Epithelial cell of prostate (primary cell): ENCODE measurements around the gene CCNT2.
"Not testable (repeated sequence)": the region's sequence is repeated elsewhere in the genome, so short reads cannot be mapped to it uniquely, and the experiment has no call there.

Experiments
- DNase-seq: peaks from one replicate; pipeline ENCODE4 v3.0.0-alpha.2; 2011; ENCODE audit warnings: low read depth, low spot score
- H3K27ac ChIP-seq: fragments of 450-650 bp; 2 replicates; pipeline ENCODE4 v1.5.1; 2017; ENCODE audit warnings: mild to moderate bottlenecking

The CCNT2 gene

DNA sequence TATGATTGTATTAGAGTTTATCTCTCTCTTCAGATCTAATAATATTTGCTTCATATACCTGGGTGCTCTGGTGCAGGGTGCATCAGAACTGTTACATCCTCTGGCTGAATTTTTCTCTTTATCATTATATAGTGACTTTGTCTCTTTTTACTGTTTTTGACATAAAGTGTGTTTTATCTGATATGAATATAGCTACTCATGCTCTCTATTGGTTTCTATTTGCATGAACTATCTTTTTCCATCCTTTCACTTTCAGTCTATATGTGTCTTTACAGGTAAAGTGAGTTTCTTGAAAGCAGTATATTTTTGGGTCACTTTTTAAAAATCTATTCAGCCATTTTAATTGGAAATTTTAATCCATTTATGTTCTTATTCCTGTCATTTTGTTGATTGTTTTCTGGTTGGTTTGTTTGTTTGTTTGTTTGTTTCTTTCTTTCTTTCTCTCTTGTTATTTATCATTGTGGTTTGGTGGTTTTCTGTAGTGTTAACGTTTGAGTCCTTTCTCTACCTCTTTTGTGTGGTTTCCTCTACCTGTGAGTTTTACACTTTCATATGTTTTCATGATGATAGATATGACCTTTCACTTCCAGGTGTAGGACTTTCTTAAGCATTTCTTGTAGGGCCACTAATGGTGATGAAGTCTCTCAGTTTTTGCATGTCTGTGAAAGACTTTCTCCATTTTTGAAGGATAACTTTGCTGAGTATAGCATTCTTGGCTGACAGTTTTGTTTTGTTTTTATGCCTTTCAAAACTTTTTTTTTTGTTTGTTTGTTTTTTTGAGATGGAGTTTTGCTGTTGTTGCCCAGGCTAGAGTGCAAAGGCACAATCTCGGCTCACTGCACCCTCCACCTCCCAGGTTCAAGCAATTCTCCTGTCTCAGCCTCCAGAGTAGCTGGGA, 54.9 kb downstream of the CCNT2 start:
- no peak overlapping the region for H3K27ac ChIP-seq
- DNase-seq = no peak

DNA sequence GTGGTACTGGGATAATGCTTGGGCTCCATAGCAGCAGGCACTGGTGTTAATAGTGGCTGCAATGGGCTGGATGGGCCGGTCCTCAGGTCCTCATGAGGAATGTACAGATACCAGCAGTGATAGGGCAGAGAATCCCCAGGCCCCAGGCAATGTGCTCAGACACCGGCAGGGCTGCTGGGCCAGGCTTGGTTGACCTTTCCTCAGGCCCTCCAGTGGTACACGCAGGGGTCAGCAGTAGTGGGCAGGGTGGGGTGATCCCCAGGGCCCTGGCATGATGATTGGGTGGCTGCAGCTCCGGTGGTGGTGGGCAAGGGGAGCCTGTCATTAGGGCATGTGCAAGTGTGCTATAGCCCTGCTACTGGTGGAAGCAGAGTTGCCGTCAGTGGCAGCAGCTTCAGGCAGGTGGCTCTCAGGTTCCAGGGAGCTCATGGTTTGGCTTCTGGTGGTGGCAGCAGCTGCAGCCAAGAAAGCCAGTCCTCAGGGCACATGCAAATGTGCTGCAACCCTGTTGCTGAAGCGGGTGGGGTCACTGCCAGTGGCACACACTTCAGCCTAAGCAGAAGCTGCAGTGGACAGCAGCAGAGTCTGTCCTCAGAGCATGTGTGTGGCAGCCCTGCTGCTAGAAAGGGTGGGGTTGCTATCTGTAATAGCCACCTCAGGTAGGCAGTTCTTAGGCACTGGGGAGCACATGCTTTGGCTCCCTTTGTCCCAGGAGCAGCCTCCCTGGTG, 56.8 kb downstream of the CCNT2 start:
- H3K27ac ChIP-seq = no peak overlapping the region
- DNase-seq = no peak

DNA sequence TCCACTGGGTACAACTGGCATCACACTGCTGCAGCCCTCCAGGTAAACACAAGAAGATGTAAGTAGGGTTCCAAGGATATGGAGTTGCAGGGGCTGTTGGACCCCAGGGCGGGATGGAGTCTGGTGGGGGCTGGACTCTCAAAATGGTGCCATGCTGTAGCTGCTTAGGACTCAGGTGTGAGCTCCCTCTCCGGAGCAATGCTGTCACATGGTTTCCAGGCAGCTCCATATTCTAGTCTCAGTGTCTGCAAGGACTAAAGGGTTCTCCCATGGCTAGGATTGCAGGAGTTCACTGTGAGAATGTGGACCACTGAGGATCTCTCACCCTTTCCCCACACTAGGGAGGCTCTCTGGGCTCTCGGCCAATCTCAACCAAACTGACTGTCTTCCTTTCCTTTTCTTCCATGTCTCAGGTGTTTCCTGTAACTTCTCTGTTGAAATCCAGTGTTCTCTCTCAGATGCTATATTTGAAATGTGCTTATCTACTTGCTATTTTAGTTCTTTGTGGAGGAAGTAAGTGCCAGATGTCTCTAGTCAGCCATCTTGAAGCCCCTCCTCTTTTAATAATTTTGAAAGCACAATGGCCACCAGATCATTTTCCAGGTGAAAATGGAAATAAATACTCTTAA, 57.6 kb downstream of the CCNT2 start:
- no peak overlapping the region for H3K27ac ChIP-seq
- no peak for DNase-seq

DNA sequence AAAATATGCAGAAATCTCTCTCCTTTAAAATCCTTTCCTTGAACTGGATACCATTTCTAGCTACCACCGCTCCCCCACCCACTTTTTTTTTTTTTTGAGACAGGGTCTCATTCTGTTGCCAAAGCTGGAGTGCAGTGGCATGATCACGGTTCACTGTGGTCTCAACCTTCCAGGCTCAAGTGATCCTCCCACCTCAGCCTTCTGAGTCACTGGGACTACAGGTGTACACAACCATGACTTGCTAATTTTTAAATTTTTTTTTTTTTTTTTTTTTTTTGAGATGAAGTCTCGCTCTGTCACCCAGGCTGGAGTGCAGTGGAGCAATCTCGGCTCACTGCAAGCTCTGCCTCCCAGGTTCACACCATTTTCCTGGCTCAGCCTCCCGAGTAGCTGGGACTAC, 58.5 kb downstream of the CCNT2 start:
- not testable (repeated sequence) for H3K27ac ChIP-seq, DNase-seq

DNA sequence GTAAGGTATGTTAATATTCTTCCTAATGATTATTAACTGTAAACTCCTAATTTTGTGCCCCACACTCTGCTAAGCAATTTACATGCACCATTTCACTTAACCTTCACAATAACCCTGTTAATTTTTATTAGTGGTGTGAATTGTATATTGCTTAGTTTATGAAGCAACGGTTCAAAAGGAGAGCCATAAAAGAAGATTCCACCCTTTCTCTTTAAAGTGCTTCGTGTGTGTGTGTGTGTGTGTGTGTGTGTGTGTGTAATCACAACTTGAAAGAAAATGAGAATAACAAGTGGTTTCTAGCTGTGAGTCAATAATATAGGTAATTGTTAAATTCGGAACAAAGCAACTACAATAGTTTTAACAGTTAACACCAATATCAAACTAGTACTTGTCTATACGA, 60.6 kb downstream of the CCNT2 start:
- H3K27ac ChIP-seq = no peak overlapping the region
- no peak for DNase-seq

DNA sequence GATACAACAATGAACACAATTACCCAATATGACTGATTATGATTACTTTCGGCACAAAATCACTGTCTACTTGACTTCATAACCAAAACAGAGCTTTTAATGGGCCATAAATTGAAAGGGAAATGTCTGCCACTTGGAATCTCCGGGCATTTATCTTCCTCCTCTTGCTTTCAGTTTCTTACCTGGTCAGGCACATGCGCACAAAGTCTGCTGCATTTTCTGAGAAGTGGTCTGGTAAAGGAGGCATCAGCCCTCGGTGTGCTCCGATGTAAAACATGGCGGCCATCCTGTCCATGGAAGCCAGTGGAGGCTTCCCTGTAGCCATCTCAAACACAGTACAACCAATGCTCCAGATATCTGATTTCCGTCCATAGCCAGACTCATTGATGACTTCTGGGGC, 62.0 kb downstream of the CCNT2 start:
- no peak for DNase-seq
- H3K27ac ChIP-seq = no peak overlapping the region

DNA sequence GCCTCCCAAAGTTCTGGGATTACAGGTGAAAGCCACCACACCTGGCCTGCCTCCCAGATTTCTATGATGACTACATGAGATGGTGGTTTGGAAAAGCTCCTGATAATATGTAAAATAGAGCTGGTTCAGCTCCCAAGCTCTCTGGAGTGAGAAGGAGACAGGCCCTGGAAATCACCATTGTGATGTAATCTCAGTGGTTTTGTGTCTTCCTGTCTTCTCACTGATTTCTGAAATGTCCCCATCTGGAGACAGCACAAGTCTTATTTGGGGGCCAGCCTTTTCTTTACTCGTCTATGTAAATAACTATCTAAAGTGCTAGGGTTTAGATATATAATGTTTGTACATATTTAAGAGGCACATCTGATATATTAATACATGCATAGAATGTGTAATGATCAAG, 64.0 kb downstream of the CCNT2 start:
- no peak for DNase-seq
- H3K27ac ChIP-seq = no peak overlapping the region

DNA sequence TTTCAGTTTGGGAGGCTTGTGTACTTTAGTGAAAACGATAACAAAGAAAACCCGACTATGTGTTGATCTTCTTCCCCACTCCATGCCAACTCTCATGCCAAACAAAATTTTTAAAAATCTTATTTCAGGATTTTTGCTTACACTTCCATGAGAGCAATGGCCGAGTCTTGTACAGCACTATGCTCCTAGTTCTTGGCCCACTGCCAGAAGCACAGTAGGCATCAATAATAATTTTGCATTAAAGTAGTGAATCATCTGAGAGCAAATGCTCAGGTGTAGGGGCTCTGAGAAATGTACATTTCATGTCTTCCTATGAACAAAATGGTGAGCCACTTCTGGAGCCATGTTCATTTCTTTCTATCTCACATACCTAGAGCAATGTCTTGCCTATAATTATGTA, 66.4 kb downstream of the CCNT2 start:
- no peak overlapping the region for H3K27ac ChIP-seq
- DNase-seq = no peak

DNA sequence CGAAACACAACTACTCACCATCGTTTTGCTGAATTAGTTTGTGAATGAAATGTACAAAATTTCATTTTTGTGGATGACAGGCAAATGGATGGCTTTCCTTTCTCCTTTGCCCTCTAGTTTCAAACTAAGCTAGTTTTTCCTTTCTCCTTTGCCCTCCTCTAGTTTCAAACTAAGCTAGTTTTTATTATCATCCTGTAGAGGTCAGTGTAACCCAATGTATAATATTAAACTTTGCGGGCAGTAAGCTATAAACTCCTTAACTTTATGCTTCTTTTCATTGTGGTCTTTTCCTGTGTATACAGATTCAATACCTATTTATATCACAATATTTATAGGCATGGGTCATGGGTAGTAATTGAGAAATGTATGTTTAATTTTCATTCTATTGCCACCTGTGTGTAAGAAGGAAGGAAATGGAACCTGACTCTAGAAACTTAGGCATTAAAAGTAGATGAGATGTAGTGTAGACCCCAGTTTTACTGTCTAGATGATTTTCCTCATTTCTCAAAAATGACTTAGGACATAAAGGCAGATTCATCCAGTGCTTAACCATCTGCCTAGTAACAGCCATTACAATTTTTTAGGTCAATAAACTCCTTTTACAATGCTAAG, 70.5 kb downstream of the CCNT2 start:
- DNase-seq = no peak
- H3K27ac ChIP-seq = no peak overlapping the region

DNA sequence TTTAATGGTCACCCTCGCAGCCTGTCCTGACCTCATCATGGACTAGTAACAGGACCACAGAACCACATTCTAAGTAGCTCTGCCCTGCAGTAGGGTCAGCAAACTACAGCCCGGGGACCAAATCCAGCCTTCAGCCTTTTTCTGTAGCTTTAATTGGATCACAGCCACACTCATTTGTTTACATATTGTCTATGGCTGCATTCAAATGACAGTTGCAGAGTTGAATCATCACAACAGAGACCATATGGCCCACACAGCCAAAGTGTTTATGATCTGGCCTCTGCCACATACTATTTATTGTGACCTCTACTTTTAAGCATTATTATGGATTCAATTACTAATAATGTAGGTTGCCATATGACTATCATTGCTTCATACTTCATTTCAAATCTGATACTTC, 80.9 kb downstream of the CCNT2 start:
- H3K27ac ChIP-seq = no peak overlapping the region
- no peak for DNase-seq

DNA sequence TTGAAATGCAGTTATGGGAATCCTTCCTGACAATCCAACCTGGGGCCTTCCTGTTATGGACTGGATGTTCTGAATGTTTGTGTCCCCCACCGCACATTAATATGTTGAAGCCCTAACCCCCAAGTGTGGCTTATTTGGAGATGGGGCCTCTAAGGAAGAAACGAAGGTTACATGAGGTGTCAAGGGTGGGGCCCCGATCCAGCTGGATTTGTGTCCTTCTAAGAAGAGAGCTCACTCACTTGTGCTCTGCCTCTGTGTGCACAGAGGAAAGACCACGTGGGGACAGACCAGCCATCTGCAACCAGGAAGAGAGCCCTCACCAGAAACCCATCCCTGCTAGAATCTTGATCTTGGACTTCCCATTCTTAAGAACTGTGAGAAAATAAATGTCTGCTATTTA, 84.2 kb downstream of the CCNT2 start:
- H3K27ac ChIP-seq = no peak overlapping the region
- DNase-seq = no peak

DNA sequence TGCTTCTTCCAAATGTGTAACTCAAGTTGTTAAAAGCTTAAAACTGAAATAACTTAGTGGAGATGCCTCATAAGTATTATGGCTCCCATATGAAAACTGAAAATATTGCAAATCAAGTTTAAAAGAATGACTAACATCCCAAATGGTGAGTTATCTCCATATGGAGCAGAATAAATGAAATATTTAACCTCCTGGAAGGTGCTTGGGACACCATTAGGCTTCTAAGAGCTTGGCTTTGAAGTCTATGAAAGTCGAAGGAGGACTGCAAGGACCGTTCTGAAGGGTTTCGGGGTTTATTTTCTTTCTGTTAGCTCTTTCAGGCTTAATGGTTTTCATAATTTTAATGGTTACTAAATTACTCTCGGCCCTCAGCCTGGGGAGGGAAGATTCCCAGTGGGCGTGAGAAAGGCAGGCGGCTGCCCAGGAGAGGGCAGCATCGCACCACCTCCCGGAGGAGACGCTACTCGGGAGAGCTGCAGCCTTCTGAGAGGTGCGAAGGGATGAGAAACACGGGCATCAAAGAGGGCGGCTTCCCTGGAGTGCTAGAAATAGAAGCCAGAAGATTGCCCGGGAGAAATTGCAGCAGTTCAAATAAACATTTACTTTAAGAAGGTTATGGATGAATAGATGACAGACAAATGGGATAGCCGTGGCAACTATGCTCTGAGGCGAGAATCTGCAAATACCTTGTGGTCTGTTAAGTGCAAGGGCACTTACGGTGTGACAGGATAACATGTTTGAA, 85.6 kb downstream of the CCNT2 start:
- DNase-seq = no peak
- no peak overlapping the region for H3K27ac ChIP-seq

DNA sequence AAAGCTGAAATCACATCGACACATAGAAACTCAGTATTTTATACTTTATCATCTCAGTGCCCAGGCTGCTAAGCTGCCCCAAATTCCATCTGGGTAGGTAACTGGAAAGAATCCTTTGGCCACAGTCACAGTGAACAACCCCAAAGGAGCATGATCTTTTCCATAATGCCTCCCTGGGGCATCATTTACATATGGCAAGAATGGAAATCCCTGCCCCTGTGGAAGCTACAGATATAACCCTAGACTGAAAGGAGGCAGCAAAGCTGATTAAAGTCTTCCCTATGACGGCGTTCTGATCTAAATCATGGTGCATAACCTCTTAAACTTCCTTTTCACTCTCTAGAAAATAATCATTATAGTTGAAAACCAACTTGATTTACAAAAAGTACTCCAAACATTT, 87.1 kb downstream of the CCNT2 start:
- no peak for DNase-seq
- H3K27ac ChIP-seq = no peak overlapping the region
